ENCODE measurements around the gene MACROD2. TPM values are rescaled to one million over a fixed set of nuclear protein-coding genes. Genes with fewer than 3 reads are reported as not detected.

MACROD2 gene
- total and polyA plus RNA-seq, 4 donors, result 0.66 to 10.5 (median 3.3) TPM

- no peak overlapping the region for H3K27ac ChIP-seq (ENCODE audit: low read depth in 1 of 2, low read length in 2 of 2)
- TF ChIP-seq, protein P1, sequence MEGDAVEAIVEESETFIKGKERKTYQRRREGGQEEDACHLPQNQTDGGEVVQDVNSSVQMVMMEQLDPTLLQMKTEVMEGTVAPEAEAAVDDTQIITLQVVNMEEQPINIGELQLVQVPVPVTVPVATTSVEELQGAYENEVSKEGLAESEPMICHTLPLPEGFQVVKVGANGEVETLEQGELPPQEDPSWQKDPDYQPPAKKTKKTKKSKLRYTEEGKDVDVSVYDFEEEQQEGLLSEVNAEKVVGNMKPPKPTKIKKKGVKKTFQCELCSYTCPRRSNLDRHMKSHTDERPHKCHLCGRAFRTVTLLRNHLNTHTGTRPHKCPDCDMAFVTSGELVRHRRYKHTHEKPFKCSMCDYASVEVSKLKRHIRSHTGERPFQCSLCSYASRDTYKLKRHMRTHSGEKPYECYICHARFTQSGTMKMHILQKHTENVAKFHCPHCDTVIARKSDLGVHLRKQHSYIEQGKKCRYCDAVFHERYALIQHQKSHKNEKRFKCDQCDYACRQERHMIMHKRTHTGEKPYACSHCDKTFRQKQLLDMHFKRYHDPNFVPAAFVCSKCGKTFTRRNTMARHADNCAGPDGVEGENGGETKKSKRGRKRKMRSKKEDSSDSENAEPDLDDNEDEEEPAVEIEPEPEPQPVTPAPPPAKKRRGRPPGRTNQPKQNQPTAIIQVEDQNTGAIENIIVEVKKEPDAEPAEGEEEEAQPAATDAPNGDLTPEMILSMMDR (IDR thresholded peaks at IDR 0.05; ENCODE audit: low read depth, low read length, missing input control), result no peak
- no peak for TF ChIP-seq RXRA (IDR thresholded peaks at IDR 0.05)
- no peak for TF ChIP-seq HNF4A (conservative IDR thresholded peaks at IDR 0.05)
- TF ChIP-seq HNF4G (IDR thresholded peaks at IDR 0.05), result no peak
- TF ChIP-seq FOXA1 (IDR thresholded peaks at IDR 0.05), result no peak
- TF ChIP-seq NR2F2 (IDR thresholded peaks at IDR 0.05), result no peak
- TF ChIP-seq EGR1 (IDR thresholded peaks at IDR 0.05; ENCODE audit: low read depth in 2 of 2), result no peak
- no peak for TF ChIP-seq RAD21 (IDR thresholded peaks at IDR 0.05)
- TF ChIP-seq GABPA (IDR thresholded peaks at IDR 0.05 in 1 of 2, conservative IDR thresholded peaks at IDR 0.05 in 1 of 2), result no peak
- TF ChIP-seq ATF3 (IDR thresholded peaks at IDR 0.05), result no peak
- TF ChIP-seq, protein P2, sequence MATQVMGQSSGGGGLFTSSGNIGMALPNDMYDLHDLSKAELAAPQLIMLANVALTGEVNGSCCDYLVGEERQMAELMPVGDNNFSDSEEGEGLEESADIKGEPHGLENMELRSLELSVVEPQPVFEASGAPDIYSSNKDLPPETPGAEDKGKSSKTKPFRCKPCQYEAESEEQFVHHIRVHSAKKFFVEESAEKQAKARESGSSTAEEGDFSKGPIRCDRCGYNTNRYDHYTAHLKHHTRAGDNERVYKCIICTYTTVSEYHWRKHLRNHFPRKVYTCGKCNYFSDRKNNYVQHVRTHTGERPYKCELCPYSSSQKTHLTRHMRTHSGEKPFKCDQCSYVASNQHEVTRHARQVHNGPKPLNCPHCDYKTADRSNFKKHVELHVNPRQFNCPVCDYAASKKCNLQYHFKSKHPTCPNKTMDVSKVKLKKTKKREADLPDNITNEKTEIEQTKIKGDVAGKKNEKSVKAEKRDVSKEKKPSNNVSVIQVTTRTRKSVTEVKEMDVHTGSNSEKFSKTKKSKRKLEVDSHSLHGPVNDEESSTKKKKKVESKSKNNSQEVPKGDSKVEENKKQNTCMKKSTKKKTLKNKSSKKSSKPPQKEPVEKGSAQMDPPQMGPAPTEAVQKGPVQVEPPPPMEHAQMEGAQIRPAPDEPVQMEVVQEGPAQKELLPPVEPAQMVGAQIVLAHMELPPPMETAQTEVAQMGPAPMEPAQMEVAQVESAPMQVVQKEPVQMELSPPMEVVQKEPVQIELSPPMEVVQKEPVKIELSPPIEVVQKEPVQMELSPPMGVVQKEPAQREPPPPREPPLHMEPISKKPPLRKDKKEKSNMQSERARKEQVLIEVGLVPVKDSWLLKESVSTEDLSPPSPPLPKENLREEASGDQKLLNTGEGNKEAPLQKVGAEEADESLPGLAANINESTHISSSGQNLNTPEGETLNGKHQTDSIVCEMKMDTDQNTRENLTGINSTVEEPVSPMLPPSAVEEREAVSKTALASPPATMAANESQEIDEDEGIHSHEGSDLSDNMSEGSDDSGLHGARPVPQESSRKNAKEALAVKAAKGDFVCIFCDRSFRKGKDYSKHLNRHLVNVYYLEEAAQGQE (IDR thresholded peaks at IDR 0.05), result no peak
- no peaks in the 10 kb centered on the region for H3K36me3 ChIP-seq (ENCODE audit: control insufficient read depth in 4 of 4, insufficient read depth in 3 of 4, low read depth in 1 of 4, low read length in 3 of 4)
- H3K9ac ChIP-seq (ENCODE audit: low read depth in 1 of 2, low read length in 2 of 2), result no peak overlapping the region
- H3K4me1 ChIP-seq (ENCODE audit: control insufficient read depth in 4 of 4, insufficient read depth in 4 of 4, low read length in 3 of 4), result no peaks in the 10 kb centered on the region
- no peaks in the 10 kb centered on the region for H3K27me3 ChIP-seq (ENCODE audit: control insufficient read depth in 4 of 4, insufficient read depth in 4 of 4, low read length in 3 of 4)
- H3K4me3 ChIP-seq (ENCODE audit: low read depth in 1 of 3, low read length in 3 of 3), result no peak overlapping the region
- WGBS, result 91% methylated on average over 1 of the region's 1 CpG
- H3K9me3 ChIP-seq (ENCODE audit: control insufficient read depth in 4 of 4, low read length in 3 of 4), result peaks cover 0 to 2% (median 0%) of the 10 kb centered on the region in 4 donors
- no peak for DNase-seq (ENCODE audit: low spot score)
These were observed 902.3 kb downstream of the MACROD2 start for GRCh38 chr20:14897608-14898007.

GRCh38 chr20:14902432-14903089 is 907.2 kb downstream of the MACROD2 start:
- Histone ChIP-seq H3K36me3 (ENCODE audit: control insufficient read depth in 4 of 4, insufficient read depth in 3 of 4, low read depth in 1 of 4, low read length in 3 of 4) (no peaks in the 10 kb centered on the region), H3K4me1 (ENCODE audit: control insufficient read depth in 4 of 4, insufficient read depth in 4 of 4, low read length in 3 of 4) (no peaks in the 10 kb centered on the region)

More at GRCh38 chr20:14902432-14903089, 907.2 kb downstream of the MACROD2 start:
- whole genome bisulfite sequencing, result 84% methylated on average over 4 of the region's 4 CpGs
- Histone ChIP-seq H3K4me3 (ENCODE audit: low read depth in 1 of 3, low read length in 3 of 3) (no peak overlapping the region), H3K9me3 (ENCODE audit: control insufficient read depth in 4 of 4, low read length in 3 of 4) (peaks cover 0 to 1% (median 0%) of the 10 kb centered on the region in 4 donors), H3K27me3 (ENCODE audit: control insufficient read depth in 4 of 4, insufficient read depth in 4 of 4, low read length in 3 of 4) (no peaks in the 10 kb centered on the region), H3K9ac (ENCODE audit: low read depth in 1 of 2, low read length in 2 of 2) (no peak overlapping the region), H3K27ac (ENCODE audit: low read depth in 1 of 2, low read length in 2 of 2) (no peak overlapping the region)
- TF ChIP-seq ZBTB33 (IDR thresholded peaks at IDR 0.05) (no peak), MAX (IDR thresholded peaks at IDR 0.05) (no peak), EGR1 (IDR thresholded peaks at IDR 0.05; ENCODE audit: low read depth in 2 of 2) (no peak), TAF1 (conservative IDR thresholded peaks at IDR 0.05) (no peak), RXRA (IDR thresholded peaks at IDR 0.05) (no peak), YY1 (IDR thresholded peaks at IDR 0.05) (no peak), GABPA (IDR thresholded peaks at IDR 0.05 in 1 of 2, conservative IDR thresholded peaks at IDR 0.05 in 1 of 2) (no peak), NR2F2 (IDR thresholded peaks at IDR 0.05) (no peak), HNF4A (conservative IDR thresholded peaks at IDR 0.05) (no peak), FOXA2 (IDR thresholded peaks at IDR 0.05) (no peak), HNF4G (IDR thresholded peaks at IDR 0.05) (no peak), FOXA1 (IDR thresholded peaks at IDR 0.05) (no peak)
- DNase-seq (ENCODE audit: low spot score), result no peak

Measured in liver (tissue), 9 donors.